GM19238 (cell line): ENCODE measurements around the gene TAF15.

Experiments
- DNase-seq: peaks from one replicate; pipeline ENCODE4 v3.0.0; 2011; ENCODE audit warnings: low spot score; ENCODE audit not compliant: insufficient read length

Gene TAF15

GRCh38 chr17:35870906-35871819 lies 61.9 kb downstream of the TAF15 start:
- DNase-seq: no peak

- DNase-seq: no peak
Measured at GRCh38 chr17:35872196-35872980, 63.1 kb downstream of the TAF15 start.

- DNase-seq: no peak
Measured at GRCh38 chr17:35875072-35875799, 66.0 kb downstream of the TAF15 start.

GRCh38 chr17:35875800-35876139 lies 66.5 kb downstream of the TAF15 start:
- DNase-seq: no peak

GRCh38 chr17:35876534-35876933 lies 67.2 kb downstream of the TAF15 start:
- no peak for DNase-seq

GRCh38 chr17:35877345-35878029 lies 68.2 kb downstream of the TAF15 start:
- DNase-seq: no peak

GRCh38 chr17:35878361-35878760 lies 69.1 kb downstream of the TAF15 start:
- DNase-seq: no peak

- peak; percentile 76 for DNase-seq
Measured at GRCh38 chr17:35879773-35880654, 70.7 kb downstream of the TAF15 start, which contains the start of gene CCL5. TSS of gene CCL5 (minus strand) at chr17:35880360.

GRCh38 chr17:35889241-35889640 lies 80.0 kb downstream of the TAF15 start:
- no peak for DNase-seq

GRCh38 chr17:35889818-35890773 lies 80.8 kb downstream of the TAF15 start:
- no peak for DNase-seq

GRCh38 chr17:35890774-35891155 lies 81.5 kb downstream of the TAF15 start:
- DNase-seq: no peak

- no peak for DNase-seq
Measured at GRCh38 chr17:35891269-35891668, 82.0 kb downstream of the TAF15 start.

- DNase-seq: no peak
Measured at GRCh38 chr17:35892091-35893035, 83.1 kb downstream of the TAF15 start.

GRCh38 chr17:35893751-35894150 lies 84.5 kb downstream of the TAF15 start:
- DNase-seq: no peak

- no peak for DNase-seq
Measured at GRCh38 chr17:35894206-35894605, 84.9 kb downstream of the TAF15 start.

- no peak for DNase-seq
Measured at GRCh38 chr17:35895636-35896587, 86.6 kb downstream of the TAF15 start.
